H54 (cell line): ENCODE data around the gene MKLN1.
A peak's percentile ranks its signal among the peaks of the same experiment; 100 is the strongest.
"Not testable (repeated sequence)": the region's sequence is repeated elsewhere in the genome, so short reads cannot be mapped to it uniquely, and the experiment has no call there.

Experiments
- DNase-seq: peaks from one replicate; pipeline ENCODE4 v3.0.0; 2011; ENCODE audit warnings: low spot score, mixed read lengths; ENCODE audit not compliant: insufficient read length
- FAIRE-seq: peaks from 3 replicates; lab custom pipeline; 2011; peaks lifted over from hg19 to GRCh38; lab: Jason Lieb, UNC
- POLR2A ChIP-seq: IDR thresholded peaks from 2 replicates; pipeline ENCODE4 v1.6.1; 2011; ENCODE audit warnings: low read depth, mild to moderate bottlenecking, low read length

The MKLN1 gene

DNA sequence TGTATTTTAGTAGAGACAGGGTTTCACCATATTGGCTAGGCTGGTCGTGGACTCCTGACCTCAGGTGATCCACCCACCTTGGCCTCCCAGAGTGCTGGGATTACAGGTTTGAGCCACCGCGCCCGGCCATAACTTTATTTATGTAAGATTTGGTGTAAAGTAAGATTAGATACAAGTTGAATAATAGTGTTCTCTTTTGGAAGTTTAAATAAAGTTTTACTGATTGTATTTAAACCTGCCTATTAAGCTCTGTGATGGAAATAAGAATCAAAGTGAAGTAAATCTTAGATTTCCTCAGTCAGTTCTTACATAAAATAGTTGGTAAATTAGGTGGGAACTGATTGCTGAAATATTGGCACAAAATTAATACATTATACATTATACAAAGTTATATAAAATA, 86.0 kb downstream of the MKLN1 start:
- FAIRE-seq (no peak), DNase-seq (no peak)
- no peak for TF ChIP-seq POLR2A

DNA sequence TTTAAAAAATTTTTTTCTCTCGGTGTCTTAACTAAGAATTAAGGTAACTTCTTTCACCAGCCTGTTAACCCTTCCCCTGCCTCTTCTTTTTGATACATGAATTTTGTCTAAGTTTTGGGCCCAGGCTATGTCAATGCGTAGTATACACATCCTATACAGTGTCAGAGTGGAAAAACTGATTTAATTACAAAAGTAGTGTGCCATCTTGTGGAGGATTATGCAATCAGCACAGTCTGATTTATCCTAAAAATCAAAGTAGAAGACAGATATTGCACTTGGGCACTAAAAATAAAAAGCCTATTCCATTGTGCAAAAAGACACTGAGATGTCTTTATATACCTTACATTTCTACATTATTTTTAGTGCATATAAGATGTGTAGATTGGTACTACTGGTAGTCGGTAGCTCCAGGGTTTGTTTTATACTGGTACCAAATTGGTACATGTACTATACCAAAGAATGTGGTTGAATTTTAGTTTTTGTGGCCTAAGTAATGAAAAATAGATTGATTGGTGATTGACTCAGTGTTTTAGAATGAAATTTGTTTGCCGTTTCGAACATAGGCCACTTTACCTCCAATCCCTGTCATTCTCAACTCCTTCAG, 96.6 kb downstream of the MKLN1 start:
- FAIRE-seq = peak; percentile 87
- no peak for DNase-seq
- no peak for TF ChIP-seq POLR2A

DNA sequence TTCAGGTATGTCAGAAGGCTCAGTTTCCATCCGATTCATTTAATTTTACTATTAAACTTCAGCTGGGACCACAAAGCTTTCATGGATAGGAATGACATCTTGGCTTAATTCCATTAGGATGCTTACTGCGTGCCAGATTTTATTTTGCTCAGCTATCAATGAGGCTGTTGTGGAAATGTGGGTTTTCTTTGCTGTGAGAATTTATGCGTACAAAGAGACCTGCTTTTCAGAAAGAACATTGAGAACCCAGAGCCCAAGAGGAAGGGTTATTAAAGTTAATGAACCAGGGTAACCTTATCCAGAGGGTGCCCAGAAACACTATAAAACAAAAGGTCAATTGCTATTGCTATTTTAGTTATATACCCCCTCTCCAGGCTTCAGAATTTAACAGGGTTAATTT, 98.3 kb downstream of the MKLN1 start:
- FAIRE-seq = no peak

DNA sequence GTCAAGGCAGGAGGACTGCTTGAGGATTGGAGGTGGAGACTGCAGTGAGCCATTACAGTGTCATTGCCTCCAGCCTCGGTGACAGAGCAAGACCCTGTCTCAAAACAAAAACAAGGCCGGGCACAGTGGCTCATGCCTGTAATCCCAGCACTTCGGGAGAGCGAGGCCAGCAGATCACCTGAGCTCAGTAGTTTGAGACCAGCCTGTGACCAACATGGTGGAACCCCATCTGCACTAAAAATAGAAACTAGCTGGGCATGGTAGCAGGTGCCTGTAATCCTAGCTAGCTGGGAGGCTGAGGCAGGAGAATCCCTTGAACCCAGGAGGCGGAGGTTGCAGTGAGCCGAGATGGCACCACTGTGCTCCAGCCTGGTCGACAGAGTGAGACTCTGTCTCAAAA, 103.2 kb downstream of the MKLN1 start:
- not testable (repeated sequence) for DNase-seq, FAIRE-seq

More for the DNA sequence above, 98.3 kb downstream of the MKLN1 start:
- DNase-seq = no peak
- TF ChIP-seq POLR2A = no peak

DNA sequence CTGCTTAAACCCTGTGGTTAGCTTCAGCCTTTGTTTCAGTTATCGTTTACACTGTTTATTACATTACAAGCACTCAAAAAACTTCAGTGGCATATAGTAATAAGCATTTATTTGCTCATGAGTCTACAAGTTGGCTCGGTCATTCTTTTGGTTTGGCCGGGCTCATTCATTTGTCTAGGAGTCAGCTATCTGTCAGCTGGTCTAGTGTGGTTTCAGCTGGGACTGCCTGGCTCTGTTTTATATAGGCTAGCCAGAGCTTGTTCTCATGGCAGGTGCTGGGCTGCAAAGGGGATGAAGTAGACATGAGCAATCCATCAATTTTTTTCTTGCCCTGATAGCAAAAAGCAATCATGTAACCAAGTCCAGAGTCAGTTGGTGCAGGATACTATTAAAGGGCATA, 103.6 kb downstream of the MKLN1 start:
- TF ChIP-seq POLR2A = no peak
- peak; percentile 83 for FAIRE-seq
- DNase-seq = no peak

DNA sequence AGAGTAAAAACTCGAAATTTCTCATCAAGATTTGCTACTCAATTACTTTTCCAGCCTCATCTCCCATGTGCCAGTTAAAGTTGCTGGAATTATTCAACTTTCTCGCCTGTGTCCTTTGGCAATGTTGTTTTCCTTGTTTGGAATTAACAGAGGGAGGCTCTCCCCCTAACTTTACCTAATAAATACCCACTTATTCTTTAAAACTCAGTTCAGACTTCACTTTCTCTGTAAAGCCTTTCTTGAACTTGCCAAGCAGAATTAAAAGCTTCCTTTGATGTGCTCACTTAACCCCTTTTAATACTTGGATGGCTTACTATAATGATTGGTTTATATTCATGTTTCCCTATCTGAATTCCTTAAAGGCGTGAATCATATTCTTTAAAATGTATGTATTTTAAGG, 104.1 kb downstream of the MKLN1 start:
- FAIRE-seq (no peak), DNase-seq (no peak)
- no peak for TF ChIP-seq POLR2A

DNA sequence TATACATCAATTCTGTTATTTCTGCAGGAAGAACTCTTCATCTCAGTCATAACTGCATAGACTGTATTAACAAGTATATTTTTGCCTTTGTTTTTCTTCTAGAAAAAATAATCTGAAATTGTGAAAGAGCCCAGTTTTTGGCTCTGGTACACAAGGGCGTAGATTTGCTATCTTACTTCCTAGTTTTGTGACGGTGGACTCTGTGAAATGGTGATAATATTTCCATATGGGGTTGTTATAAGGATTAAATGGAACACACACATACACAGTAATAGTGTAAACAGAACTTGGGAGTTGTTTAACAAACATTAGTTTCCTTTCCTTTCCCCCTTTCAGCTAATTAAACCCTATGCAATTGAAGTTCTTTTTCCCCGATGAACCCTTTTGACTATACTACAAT, 108.7 kb downstream of the MKLN1 start:
- FAIRE-seq = no peak

DNA sequence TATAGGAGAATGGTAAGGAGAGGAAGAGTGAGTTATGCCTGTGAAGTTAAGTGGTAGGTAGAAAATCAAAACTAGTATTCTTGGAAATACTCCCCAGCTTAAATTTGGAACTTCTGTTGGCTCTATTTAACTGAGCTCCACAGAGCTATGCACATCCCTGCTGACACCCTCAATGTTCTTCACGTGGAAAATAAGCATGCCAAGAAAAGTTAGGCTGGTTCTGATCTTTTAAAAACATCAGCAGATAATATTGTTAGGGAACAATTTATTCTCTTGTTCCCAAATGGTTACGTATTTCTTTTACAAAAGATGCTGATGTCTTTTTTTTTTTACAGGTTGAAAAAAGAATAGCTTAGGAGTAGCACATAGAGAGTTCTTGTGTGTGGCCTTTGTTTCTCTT, 111.3 kb downstream of the MKLN1 start:
- no peak for DNase-seq
- no peak for TF ChIP-seq POLR2A
- FAIRE-seq = peak; percentile 11

More for the DNA sequence above, 108.7 kb downstream of the MKLN1 start:
- TF ChIP-seq POLR2A = no peak
- DNase-seq = no peak

DNA sequence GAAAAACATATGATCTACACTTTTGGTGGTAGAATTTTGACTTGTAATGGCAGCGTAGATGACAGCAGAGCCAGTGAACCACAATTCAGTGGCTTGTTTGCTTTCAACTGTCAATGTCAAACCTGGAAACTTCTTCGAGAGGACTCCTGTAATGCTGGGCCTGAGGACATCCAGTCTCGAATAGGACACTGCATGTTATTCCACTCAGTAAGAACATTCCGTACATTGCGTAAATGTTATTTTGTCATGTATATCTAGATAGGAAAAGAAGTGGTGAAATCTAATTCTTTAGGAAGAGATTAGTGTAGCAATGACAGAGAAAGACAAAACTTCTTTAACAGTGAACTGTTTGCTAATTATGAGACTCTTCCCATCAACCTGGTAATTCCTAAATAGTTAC, 115.8 kb downstream of the MKLN1 start:
- no peak for TF ChIP-seq POLR2A
- FAIRE-seq = no peak
- DNase-seq = no peak

DNA sequence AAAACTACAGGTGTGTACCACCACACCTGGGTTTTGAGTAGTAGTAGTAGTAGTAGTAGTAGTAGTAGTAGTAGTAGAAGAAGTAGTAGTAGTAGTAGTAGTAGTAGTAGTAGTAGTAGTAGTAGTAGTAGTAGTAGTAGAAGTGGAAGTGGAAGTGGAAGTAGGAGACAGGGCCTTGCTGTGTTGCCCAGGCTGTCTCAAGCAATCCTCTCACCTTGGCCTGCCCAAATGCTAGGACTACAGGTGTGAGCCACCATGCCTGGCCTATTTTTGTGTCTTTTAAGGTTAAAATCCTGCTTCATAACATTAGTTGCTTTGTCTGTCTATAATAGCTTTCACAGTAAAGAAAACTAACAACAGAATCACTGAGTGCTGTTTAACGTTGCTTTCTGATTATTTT, 117.0 kb downstream of the MKLN1 start:
- TF ChIP-seq POLR2A = no peak
- FAIRE-seq = no peak
- no peak for DNase-seq

DNA sequence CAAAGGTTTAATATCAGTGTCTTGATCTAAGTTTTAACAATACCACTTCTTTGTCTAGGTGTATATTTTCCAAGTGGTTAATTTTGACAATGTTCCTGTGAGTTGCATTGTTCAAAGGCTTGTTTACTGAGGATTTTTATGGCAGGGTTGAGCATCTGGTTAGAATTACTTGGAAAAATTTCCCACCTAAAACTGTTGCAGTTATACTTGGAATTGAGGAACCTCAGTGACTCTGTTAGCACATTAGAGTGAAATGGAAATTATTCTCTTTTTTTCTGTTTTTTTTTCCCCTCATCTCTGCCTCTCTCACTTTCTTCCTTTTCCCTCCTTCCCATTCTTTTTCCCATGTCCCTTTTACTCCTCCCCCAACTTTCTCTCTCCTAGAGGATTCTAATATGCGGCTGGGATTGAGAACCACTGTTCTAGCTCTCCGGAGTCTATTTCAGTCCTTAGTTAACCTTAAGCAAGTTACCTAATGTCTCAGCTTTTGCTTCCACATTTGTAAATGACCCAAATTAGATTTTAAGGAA, 121.8 kb downstream of the MKLN1 start:
- DNase-seq (no peak), FAIRE-seq (no peak)
- TF ChIP-seq POLR2A = no peak

DNA sequence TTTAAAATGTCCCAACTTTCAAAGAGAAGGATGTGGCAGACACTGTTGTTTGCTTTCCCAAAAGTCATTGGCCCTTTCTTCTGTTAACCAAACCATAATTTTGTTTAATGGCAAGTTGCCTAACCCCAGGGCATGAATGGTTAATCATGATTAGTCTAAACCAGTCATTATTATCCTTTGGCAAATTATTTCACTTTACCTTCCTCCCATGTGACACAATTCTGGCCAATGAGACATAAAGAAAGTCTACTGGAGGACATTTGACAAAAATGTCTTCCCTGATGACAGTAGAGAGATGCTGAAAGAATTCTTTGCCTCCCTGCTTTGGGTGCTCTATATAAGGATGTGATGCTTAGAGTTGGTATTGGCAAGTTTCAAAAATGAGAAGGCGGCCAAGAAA, 126.8 kb downstream of the MKLN1 start:
- FAIRE-seq (peak; percentile 72), DNase-seq (no peak)
- TF ChIP-seq POLR2A = no peak

DNA sequence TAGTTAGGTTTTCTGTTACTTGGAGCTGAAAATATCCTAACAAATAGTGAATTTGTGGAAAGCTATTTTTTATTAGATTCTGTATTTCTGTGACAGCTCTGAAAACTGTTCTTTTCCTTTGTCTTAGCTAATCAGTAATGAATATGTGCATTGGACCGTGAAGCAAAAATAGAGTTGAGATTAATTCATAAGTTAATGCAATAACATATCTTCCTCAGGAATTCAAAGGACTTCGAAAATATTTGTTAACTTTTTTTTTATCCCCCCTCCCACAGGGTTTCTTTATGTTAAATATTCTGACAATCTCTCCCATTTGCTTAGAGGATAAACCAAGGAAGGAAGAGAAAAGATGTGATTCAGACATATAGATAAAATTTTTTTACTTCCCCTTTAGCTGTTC, 127.3 kb downstream of the MKLN1 start:
- TF ChIP-seq POLR2A = no peak
- DNase-seq (no peak), FAIRE-seq (no peak)

DNA sequence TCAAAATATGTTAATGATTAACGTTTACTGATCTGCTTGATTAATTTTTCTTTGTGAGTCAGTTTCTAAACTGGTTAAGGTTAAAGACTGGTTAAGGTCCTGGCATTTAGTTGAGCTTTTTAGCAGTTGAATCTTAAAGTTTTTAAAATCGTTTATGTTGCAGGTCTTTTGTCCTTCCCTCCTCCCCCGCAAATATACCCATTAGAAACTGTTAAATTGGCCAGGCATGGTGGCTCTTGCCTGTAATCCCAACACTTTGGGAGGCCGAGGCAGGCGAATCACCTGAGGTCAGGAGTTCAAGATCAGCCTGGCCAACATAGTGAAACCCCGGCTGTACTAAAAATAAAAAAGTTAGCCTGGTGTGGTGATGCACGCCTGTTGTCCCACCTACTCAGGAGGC, 127.9 kb downstream of the MKLN1 start:
- FAIRE-seq = no peak
- DNase-seq = no peak
- TF ChIP-seq POLR2A = no peak

DNA sequence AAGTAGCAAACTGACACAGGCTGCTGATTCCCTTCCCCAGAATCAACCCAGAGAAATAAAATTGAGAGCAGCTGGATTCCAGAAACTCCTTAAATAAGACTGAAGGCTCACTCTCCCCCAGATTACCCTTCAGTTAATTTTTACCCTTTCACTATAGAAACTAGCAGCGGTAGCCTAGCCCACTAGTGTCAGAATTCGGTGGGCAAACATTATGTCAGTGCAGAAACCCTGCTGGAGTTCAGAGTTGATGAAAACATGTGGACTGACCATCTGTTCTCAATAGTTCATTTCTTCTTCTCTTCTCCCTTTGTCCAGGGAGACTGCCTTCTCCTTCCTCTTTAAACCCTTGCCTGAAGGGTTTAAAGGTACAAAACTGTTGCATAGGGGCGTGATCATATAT, 128.7 kb downstream of the MKLN1 start:
- FAIRE-seq = no peak
- TF ChIP-seq POLR2A = no peak
- DNase-seq = no peak
